GM19438 (cell line): ENCODE results near the gene ADTRP.

Source experiments
- ATAC-seq: cut with Tn5 transposase; IDR thresholded peaks from one replicate; pipeline ENCODE4 v1.9.1; 2021; ENCODE audit warnings: low read depth; ENCODE audit not compliant: unreplicated experiment

The ADTRP gene

GRCh38 chr6:11668455-11668854, 110.1 kb downstream of the ADTRP start:
- ATAC-seq, result no peak

DNA sequence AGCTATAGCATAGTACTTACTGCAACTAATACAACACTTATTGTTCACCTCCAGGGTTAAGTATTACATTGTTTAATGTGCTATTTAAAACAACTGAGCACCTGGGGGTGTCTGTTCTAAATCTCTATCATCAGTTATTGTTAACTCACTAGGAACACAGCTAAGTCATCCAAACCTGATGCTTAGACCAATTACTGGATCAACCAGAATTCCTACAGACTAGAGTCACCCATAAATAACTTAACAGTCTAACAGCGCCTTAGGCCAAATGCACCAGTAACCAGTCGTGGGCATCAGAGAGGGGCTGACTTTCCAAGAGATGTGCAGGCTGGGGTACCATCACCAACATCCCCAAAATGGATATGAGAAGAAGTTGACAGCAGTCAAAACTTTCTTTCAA, 110.7 kb downstream of the ADTRP start:
- no peak for ATAC-seq

DNA sequence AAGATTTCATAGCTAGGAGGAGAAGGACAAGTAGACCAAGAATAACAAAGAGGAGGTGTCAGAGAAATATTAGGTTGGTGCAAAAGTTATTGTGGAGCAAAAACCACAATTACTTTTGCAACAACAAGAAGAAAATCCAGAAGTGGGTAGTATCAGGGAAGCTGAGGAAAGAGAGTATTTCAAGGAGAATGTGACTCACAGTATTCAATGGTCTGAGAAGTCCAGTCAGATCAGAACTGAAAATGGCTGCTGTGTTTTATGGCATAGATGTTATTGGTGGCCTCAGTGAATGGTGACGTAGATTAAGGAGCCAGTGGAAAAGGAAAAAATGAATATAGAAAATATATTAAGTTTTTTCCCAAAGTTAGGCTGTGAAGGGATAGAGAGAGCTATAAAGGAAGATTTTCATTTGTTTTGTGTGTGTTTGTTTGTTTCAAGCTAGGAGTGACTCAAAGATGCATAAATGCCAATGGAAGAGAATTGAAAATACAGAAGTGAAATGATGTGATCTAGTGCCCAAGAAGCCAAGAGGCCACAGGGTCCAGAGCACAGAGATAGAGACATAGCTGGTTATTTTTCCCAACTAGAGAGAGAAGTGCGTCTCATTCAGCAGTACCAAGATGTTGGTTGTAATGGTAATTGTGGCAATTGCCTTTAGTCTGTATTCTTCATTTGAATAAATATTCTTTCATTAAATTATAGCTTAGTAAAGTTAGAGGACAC, 112.8 kb downstream of the ADTRP start:
- no peak for ATAC-seq
